ENCODE measurements around the gene NTM. TPM values are rescaled to one million over a fixed set of nuclear protein-coding genes. Genes with fewer than 3 reads are reported as not detected.

Gene NTM
- total and polyA plus RNA-seq, 2 of the 8 experiments (the other 6 are each of a cell fraction or from before 2014, with no cell fraction given): 13.4 to 20.0 TPM

GRCh38 chr11:131854391-131854790 is 484.0 kb downstream of the NTM start:
- no peak overlapping the region for H3K18ac ChIP-seq (ENCODE audit: extremely low read depth, low read length)
- H3K4me1 ChIP-seq (replicated peaks in 1 of 4; ENCODE audit: control insufficient read depth in 3 of 4, insufficient read depth in 4 of 4, low read length in 3 of 4): peaks cover 0 to 3% (median 1%) of the 10 kb centered on the region in 4 experiments; a peak in 2 of 7 replicates
- H3K4ac ChIP-seq (replicated peaks; ENCODE audit: insufficient read length, low read depth, low read length): no peak overlapping the region
- no peaks in the 10 kb centered on the region for H3K36me3 ChIP-seq (ENCODE audit: control insufficient read depth in 2 of 4, insufficient read depth in 4 of 4, low read length in 3 of 4)
- no peak overlapping the region for H4K91ac ChIP-seq (replicated peaks; ENCODE audit: insufficient read length, low read length)
- H3K27me3 ChIP-seq (replicated peaks in 1 of 4; ENCODE audit: control insufficient read depth in 3 of 4, extremely low read depth in 1 of 4, insufficient read depth in 3 of 4, low read length in 3 of 4): no peaks in the 10 kb centered on the region
- H3K9me3 ChIP-seq (ENCODE audit: insufficient read depth in 2 of 2, low read depth in 1 of 2, low read length in 1 of 2): no peaks in the 10 kb centered on the region
- H3K23ac ChIP-seq (ENCODE audit: insufficient read length): no peak overlapping the region
- H2BK120ac ChIP-seq (replicated peaks; ENCODE audit: low read depth, low read length): no peak overlapping the region
- TF ChIP-seq POLR2A (IDR thresholded peaks at IDR 0.05; ENCODE audit: control extremely low read depth in 1 of 2, low read depth in 2 of 2, low read length in 2 of 2): no peak
- no peak for TF ChIP-seq CREB1 (IDR thresholded peaks at IDR 0.05)
- TF ChIP-seq CHD2 (IDR thresholded peaks at IDR 0.05; ENCODE audit: low read length): no peak
- no peaks in the 10 kb centered on the region for H3K79me2 ChIP-seq (ENCODE audit: control insufficient read depth in 1 of 2, insufficient read depth in 2 of 2, low read length in 2 of 2)
- H3K79me1 ChIP-seq (ENCODE audit: low read depth, low read length): no peaks in the 10 kb centered on the region
- no peak overlapping the region for H2BK12ac ChIP-seq (ENCODE audit: low read depth, low read length)
- no peak overlapping the region for H3K56ac ChIP-seq (replicated peaks; ENCODE audit: insufficient read length, low read depth, low read length)
- H2BK5ac ChIP-seq (ENCODE audit: low read depth, low read length): no peak overlapping the region
- no peak overlapping the region for H2BK20ac ChIP-seq (ENCODE audit: low read length)
- no peak overlapping the region for H2BK15ac ChIP-seq (ENCODE audit: low read length)
- no peak overlapping the region for H2AFZ ChIP-seq (ENCODE audit: low read length)
- POLR2A ChIA-PET (ENCODE audit: partially characterized antibody): interaction anchor here (0.7 kb wide), 1 partner anchor 160 kb away, joined by 3 read pairs; no protein-coding TSS in a partner anchor
- no peak overlapping the region for H3K4me2 ChIP-seq (ENCODE audit: insufficient read depth in 1 of 2, low read depth in 2 of 2, low read length in 2 of 2)
- DNase-seq (ENCODE audit: low read depth in 1 of 2, low spot score in 2 of 2) (no peak), FAIRE-seq (no peak)
- WGBS, 2 experiments (ENCODE audit: extremely low coverage in 1 of 2, insufficient coverage in 1 of 2, insufficient read length in 1 of 2, insufficient replicate concordance in 2 of 2, low coverage in 1 of 2, low lambda C conversion rate in 2 of 2, missing lambda C conversion rate in 1 of 2): 86 to 100% methylated on average over 2 to 4 of the region's 4 CpGs
- no peak overlapping the region for H2AK5ac ChIP-seq (ENCODE audit: low read depth, low read length)
- no peak overlapping the region for H3K9ac ChIP-seq (replicated peaks in 1 of 4; ENCODE audit: extremely low read depth in 1 of 4, low read depth in 3 of 4, low read length in 3 of 4)
- no peak overlapping the region for H3K4me3 ChIP-seq (ENCODE audit: extremely low read depth in 1 of 4, insufficient read depth in 2 of 4, low read depth in 3 of 4, low read length in 4 of 4)
- no peak overlapping the region for H4K8ac ChIP-seq (ENCODE audit: extremely low read depth, insufficient read depth, low read length)
- no peaks in the 10 kb centered on the region for H4K20me1 ChIP-seq (replicated peaks in 1 of 2; ENCODE audit: control insufficient read depth in 1 of 2, insufficient read depth in 2 of 2, low read length in 2 of 2)
- H3K27ac ChIP-seq (ENCODE audit: low read depth, low read length): no peak overlapping the region
- no peak overlapping the region for H3K14ac ChIP-seq (ENCODE audit: insufficient read length)
- CTCF ChIA-PET (ENCODE audit: partially characterized antibody): interaction anchor here (0.9 to 6.2 kb wide), 4 partner anchors 13 to 107 kb away, joined by 3 to 62 read pairs (median 3); no protein-coding TSS in a partner anchor
- H4K5ac ChIP-seq (ENCODE audit: insufficient read length, low read depth, low read length): no peak overlapping the region
- peaks cover 4% of the 10 kb centered on the region; the same call in 1 of the 2 replicates for H3K23me2 ChIP-seq (ENCODE audit: low read depth, low read length)
